ENCODE measurements around the gene PARP9. TPM values are rescaled to one million over a fixed set of nuclear protein-coding genes. Genes with fewer than 3 reads are reported as not detected.

The PARP9 gene
- total and polyA plus RNA-seq, 2 of the 4 experiments (the other 2 are of a cell fraction), result 6.7 to 7.7 TPM

- H4K5ac ChIP-seq (ENCODE audit: low read depth, low read length), result no peak overlapping the region
- no peak overlapping the region for H4K91ac ChIP-seq (ENCODE audit: insufficient read depth, low read depth, low read length)
- dilution Hi-C loops (cut with HindIII; ENCODE audit: low sequenced_read_pairs, unreplicated experiment), result no loop called here
- H2BK120ac ChIP-seq (ENCODE audit: low read depth, low read length), result no peak overlapping the region
- H2BK5ac ChIP-seq (ENCODE audit: low read depth, low read length, poor library complexity, severe bottlenecking), result no peak overlapping the region
- H3K4me2 ChIP-seq (ENCODE audit: low read depth, low read length), result no peak overlapping the region
- H3K79me1 ChIP-seq (ENCODE audit: low read depth in 1 of 2, low read length in 2 of 2), result no peaks in the 10 kb centered on the region
- no peak overlapping the region for H2AK9ac ChIP-seq (replicated peaks; ENCODE audit: low read depth, low read length, poor library complexity)
- no peak overlapping the region for H3K4ac ChIP-seq (ENCODE audit: low read depth, low read length)
- TF ChIP-seq RAD21 (IDR thresholded peaks at IDR 0.05; ENCODE audit: low read length), result no peak
- TF ChIP-seq BHLHE40 (IDR thresholded peaks at IDR 0.05; ENCODE audit: low read depth, low read length), result no peak
- TF ChIP-seq CTCF (conservative IDR thresholded peaks at IDR 0.05; ENCODE audit: low read depth, low read length), result no peak
- TF ChIP-seq RFX5 (IDR thresholded peaks at IDR 0.05; ENCODE audit: low read depth, low read length), result no peak
- no peak for TF ChIP-seq MAFK (IDR thresholded peaks at IDR 0.05; ENCODE audit: low read depth, low read length)
- TF ChIP-seq CEBPB (IDR thresholded peaks at IDR 0.05; ENCODE audit: low read depth, low read length), result no peak
- no peak for TF ChIP-seq MAZ (IDR thresholded peaks at IDR 0.05; ENCODE audit: borderline replicate concordance, low read depth, low read length)
- TF ChIP-seq RCOR1 (IDR thresholded peaks at IDR 0.05; ENCODE audit: insufficient replicate concordance, low read length), result no peak
- TF ChIP-seq CHD1 (IDR thresholded peaks at IDR 0.05; ENCODE audit: low read depth, low read length), result no peak
- TF ChIP-seq FOS (IDR thresholded peaks at IDR 0.05; ENCODE audit: low read depth, low read length), result no peak
- no peak for TF ChIP-seq POLR2A (IDR thresholded peaks at IDR 0.05; ENCODE audit: low read depth, low read length)
- intact Hi-C loops (cut with micrococcal nuclease), result no loop called here
- no peak overlapping the region for H4K8ac ChIP-seq (ENCODE audit: low read depth in 2 of 2, low read length in 2 of 2)
- peaks cover 14% of the 10 kb centered on the region for H3K27me3 ChIP-seq (ENCODE audit: control insufficient read depth, insufficient read depth, low read length)
- H4K20me1 ChIP-seq (ENCODE audit: insufficient read depth, low read length), result no peaks in the 10 kb centered on the region
- no peak overlapping the region for H3K9ac ChIP-seq (ENCODE audit: low read depth, low read length)
- no peak overlapping the region for H2BK20ac ChIP-seq (ENCODE audit: low read depth, low read length)
- H3K9me3 ChIP-seq (ENCODE audit: control insufficient read depth, insufficient read depth, low read length), result 0 out of 2 replicates have a peak, but pooled peaks cover 3% of the 10 kb centered on the region
- DNase-seq (no peak), ATAC-seq (ENCODE audit: low read depth) (no peak)
- H3K14ac ChIP-seq (replicated peaks; ENCODE audit: low read depth, low read length), result no peak overlapping the region
- H3K23ac ChIP-seq (ENCODE audit: low read depth, low read length), result no peak overlapping the region
- H3K18ac ChIP-seq (ENCODE audit: low read depth, low read length), result no peak overlapping the region
- H3K56ac ChIP-seq (ENCODE audit: extremely low read depth, insufficient read depth, low read length), result no peak overlapping the region
- H3K9me1 ChIP-seq (ENCODE audit: insufficient read depth, low read length), result no peaks in the 10 kb centered on the region
- H2AK5ac ChIP-seq (ENCODE audit: low read depth, low read length), result no peak overlapping the region
- in situ Hi-C loops (cut with MboI; ENCODE audit: low sequenced_read_pairs), result no loop called here
- no TSS peak for BruUV-seq (replicated peaks)
- no peak overlapping the region for H2BK15ac ChIP-seq (ENCODE audit: low read depth, low read length)
- CTCF ChIA-PET, result no interaction called here
- H3K4me1 ChIP-seq (ENCODE audit: control insufficient read depth, insufficient read depth, low read length), result no peaks in the 10 kb centered on the region
- POLR2A ChIA-PET (ENCODE audit: unreplicated experiment), result no interaction called here
- no peak overlapping the region for H3K4me3 ChIP-seq (ENCODE audit: insufficient read depth, low read depth, low read length)
- H2AFZ ChIP-seq (replicated peaks; ENCODE audit: low read length, poor library complexity), result no peak overlapping the region
- no peaks in the 10 kb centered on the region for H3K36me3 ChIP-seq (ENCODE audit: control insufficient read depth, insufficient read depth, low read length)
- no CpG with 5 or more reads among the region's 2 CpGs for WGBS, 2 experiments (ENCODE audit: extremely low coverage in 2 of 2, insufficient read length in 1 of 2)
- H3K27ac ChIP-seq (ENCODE audit: insufficient read depth, low read length), result no peak overlapping the region
These were observed 39.0 kb upstream of the PARP9 start for GRCh38 chr3:122603056-122603455.

Data from IMR-90 (cell line).